Measurements from ENCODE around the gene HERC5. TPM values are rescaled to one million over a fixed set of nuclear protein-coding genes. Genes with fewer than 3 reads are reported as not detected.

The HERC5 gene
- total RNA-seq, 1 donor = 1.4 TPM

- H4K20me1 ChIP-seq (ENCODE audit: insufficient read depth, low read length) = no peaks in the 10 kb centered on the region
- no peak overlapping the region for H3K4me3 ChIP-seq (ENCODE audit: insufficient read depth, low read length)
- TF ChIP-seq CTCF (IDR thresholded peaks at IDR 0.05; ENCODE audit: extremely low read depth, low read depth, low read length) = no peak
- H3K4me2 ChIP-seq (ENCODE audit: insufficient read depth, low read length) = no peak overlapping the region
- H3K27ac ChIP-seq (ENCODE audit: low read depth, low read length) = no peak overlapping the region
- H3K79me2 ChIP-seq (ENCODE audit: insufficient read depth, low read length) = peaks cover 11% of the 10 kb centered on the region
- H3K27me3 ChIP-seq (ENCODE audit: insufficient read depth, low read length) = no peaks in the 10 kb centered on the region
- H3K36me3 ChIP-seq (ENCODE audit: insufficient read depth, low read length) = peaks cover 15% of the 10 kb centered on the region
- no peaks in the 10 kb centered on the region for H3K4me1 ChIP-seq (ENCODE audit: insufficient read depth, low read length)
- H3K9me3 ChIP-seq (ENCODE audit: low read depth, low read length) = no peaks in the 10 kb centered on the region
- no peak for DNase-seq (ENCODE audit: insufficient read length, low spot score, missing footprints)
- no peak overlapping the region for H2AFZ ChIP-seq (ENCODE audit: low read length)
Measured at GRCh38 chr4:88516746-88517145, 59.8 kb downstream of the HERC5 start.

- H3K36me3 ChIP-seq (ENCODE audit: insufficient read depth, low read length) = peaks cover 15% of the 10 kb centered on the region
- no peaks in the 10 kb centered on the region for H4K20me1 ChIP-seq (ENCODE audit: insufficient read depth, low read length)
- H3K27me3 ChIP-seq (ENCODE audit: insufficient read depth, low read length) = no peaks in the 10 kb centered on the region
- H2AFZ ChIP-seq (ENCODE audit: low read length) = no peak overlapping the region
- no peak overlapping the region for H3K4me3 ChIP-seq (ENCODE audit: insufficient read depth, low read length)
- no peak for TF ChIP-seq CTCF (IDR thresholded peaks at IDR 0.05; ENCODE audit: extremely low read depth, low read depth, low read length)
- no peak overlapping the region for H3K4me2 ChIP-seq (ENCODE audit: insufficient read depth, low read length)
- H3K9me3 ChIP-seq (ENCODE audit: low read depth, low read length) = no peaks in the 10 kb centered on the region
- H3K4me1 ChIP-seq (ENCODE audit: insufficient read depth, low read length) = peaks cover 7% of the 10 kb centered on the region
- DNase-seq (ENCODE audit: insufficient read length, low spot score, missing footprints) = no peak
- peaks cover 22% of the 10 kb centered on the region for H3K79me2 ChIP-seq (ENCODE audit: insufficient read depth, low read length)
- H3K27ac ChIP-seq (ENCODE audit: low read depth, low read length) = no peak overlapping the region
Measured at GRCh38 chr4:88517825-88518224, 60.9 kb downstream of the HERC5 start.

- peaks cover 15% of the 10 kb centered on the region for H3K36me3 ChIP-seq (ENCODE audit: insufficient read depth, low read length)
- no peak overlapping the region for H3K4me3 ChIP-seq (ENCODE audit: insufficient read depth, low read length)
- H3K4me2 ChIP-seq (ENCODE audit: insufficient read depth, low read length) = no peak overlapping the region
- H3K4me1 ChIP-seq (ENCODE audit: insufficient read depth, low read length) = peaks cover 9% of the 10 kb centered on the region
- no peaks in the 10 kb centered on the region for H3K27me3 ChIP-seq (ENCODE audit: insufficient read depth, low read length)
- no peak for TF ChIP-seq CTCF (IDR thresholded peaks at IDR 0.05; ENCODE audit: extremely low read depth, low read depth, low read length)
- no peak overlapping the region for H3K27ac ChIP-seq (ENCODE audit: low read depth, low read length)
- no peak for DNase-seq (ENCODE audit: insufficient read length, low spot score, missing footprints)
- H3K9me3 ChIP-seq (ENCODE audit: low read depth, low read length) = no peaks in the 10 kb centered on the region
- H4K20me1 ChIP-seq (ENCODE audit: insufficient read depth, low read length) = no peaks in the 10 kb centered on the region
- peaks cover 33% of the 10 kb centered on the region for H3K79me2 ChIP-seq (ENCODE audit: insufficient read depth, low read length)
- no peak overlapping the region for H2AFZ ChIP-seq (ENCODE audit: low read length)
Measured at GRCh38 chr4:88518911-88519310, 62.0 kb downstream of the HERC5 start.

GRCh38 chr4:88522702-88523324, 65.9 kb downstream of the HERC5 start:
- Histone ChIP-seq H4K20me1 (ENCODE audit: insufficient read depth, low read length) (no peaks in the 10 kb centered on the region), H3K4me2 (ENCODE audit: insufficient read depth, low read length) (peak overlapping the region; percentile 94), H3K27me3 (ENCODE audit: insufficient read depth, low read length) (no peaks in the 10 kb centered on the region), H3K27ac (ENCODE audit: low read depth, low read length) (peak overlapping the region; percentile 98), H2AFZ (ENCODE audit: low read length) (peak overlapping the region; percentile 97), H3K36me3 (ENCODE audit: insufficient read depth, low read length) (peaks cover 15% of the 10 kb centered on the region), H3K79me2 (ENCODE audit: insufficient read depth, low read length) (peaks cover 43% of the 10 kb centered on the region), H3K4me1 (ENCODE audit: insufficient read depth, low read length) (peaks cover 17% of the 10 kb centered on the region), H3K4me3 (ENCODE audit: insufficient read depth, low read length) (peak overlapping the region; percentile 91), H3K9me3 (ENCODE audit: low read depth, low read length) (no peaks in the 10 kb centered on the region)
- DNase-seq (ENCODE audit: insufficient read length, low spot score, missing footprints) = peak; percentile 63
- no peak for TF ChIP-seq CTCF (IDR thresholded peaks at IDR 0.05; ENCODE audit: extremely low read depth, low read depth, low read length)

All from osteoblast (primary cell).